Islet of Langerhans (tissue), 1 donor: Measurements from ENCODE around the gene ARHGAP18.
"Not testable (repeated sequence)": the region's sequence is repeated elsewhere in the genome, so short reads cannot be mapped to it uniquely, and the experiment has no call there.

Experiments
- FAIRE-seq: peaks from one replicate; lab custom pipeline; 2011; peaks lifted over from hg19 to GRCh38; lab: Jason Lieb, UNC

The ARHGAP18 gene

DNA sequence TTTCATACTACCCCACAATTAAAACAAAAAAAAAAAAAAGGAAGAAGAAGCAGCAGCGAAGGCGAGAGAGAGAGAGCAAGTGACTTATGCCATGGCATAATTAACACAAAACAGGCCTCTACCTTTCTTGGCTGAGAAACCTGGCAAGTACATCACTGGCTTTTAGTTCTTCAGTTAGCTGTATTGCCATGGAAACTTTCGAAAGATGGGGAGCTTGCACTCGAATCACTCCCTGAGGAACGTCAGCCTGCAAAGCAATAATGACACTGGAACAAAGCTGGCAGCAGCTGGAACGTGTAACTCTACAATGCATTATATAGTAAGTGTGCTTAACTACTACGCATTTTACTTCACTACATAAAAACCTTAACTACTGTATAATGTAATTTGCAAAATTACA is 126.1 kb downstream of the ARHGAP18 start:
- no peak for FAIRE-seq

- FAIRE-seq = no peak
Observed at GRCh38 chr6:129578315-129578714, 131.7 kb downstream of the ARHGAP18 start.

DNA sequence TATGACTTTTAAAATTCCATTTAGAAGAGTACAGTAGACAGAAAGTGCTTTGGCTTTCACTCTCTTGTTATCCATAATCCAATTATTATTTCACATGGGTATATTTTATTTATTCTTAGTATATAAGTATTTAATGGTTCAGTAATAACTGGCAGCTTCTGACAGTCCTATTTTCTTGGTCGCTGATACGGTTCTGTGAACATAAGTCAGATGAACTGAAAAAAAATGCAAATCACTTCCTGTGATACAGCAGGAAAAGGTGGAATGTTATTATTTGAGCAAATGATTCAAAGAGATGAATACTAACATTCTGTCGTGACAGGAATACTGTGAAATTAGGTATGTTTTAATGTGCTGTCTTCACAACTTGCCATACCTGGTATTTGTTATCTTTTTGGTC is 132.3 kb downstream of the ARHGAP18 start:
- no peak for FAIRE-seq

DNA sequence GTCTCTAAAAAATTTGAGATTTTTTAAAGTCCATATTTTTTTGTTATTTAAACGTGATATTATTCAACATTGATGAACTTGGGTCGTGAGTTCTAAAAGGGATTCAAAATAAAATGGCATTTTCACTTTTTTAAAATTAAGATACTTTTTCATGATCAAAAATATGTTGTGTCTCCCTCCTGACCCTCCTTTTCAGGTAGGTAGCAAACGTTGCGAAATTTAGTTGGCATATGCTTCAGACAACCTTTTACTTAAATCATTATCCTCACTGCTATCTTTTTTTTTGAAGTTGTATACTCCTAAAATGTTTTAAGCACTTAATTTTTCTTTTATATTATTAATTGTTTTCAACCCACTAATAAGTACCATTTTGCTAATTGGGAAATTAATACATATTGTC is 133.5 kb downstream of the ARHGAP18 start:
- FAIRE-seq = no peak

- peak; percentile 69 for FAIRE-seq
Observed at GRCh38 chr6:129575378-129576118, 134.4 kb downstream of the ARHGAP18 start.

DNA sequence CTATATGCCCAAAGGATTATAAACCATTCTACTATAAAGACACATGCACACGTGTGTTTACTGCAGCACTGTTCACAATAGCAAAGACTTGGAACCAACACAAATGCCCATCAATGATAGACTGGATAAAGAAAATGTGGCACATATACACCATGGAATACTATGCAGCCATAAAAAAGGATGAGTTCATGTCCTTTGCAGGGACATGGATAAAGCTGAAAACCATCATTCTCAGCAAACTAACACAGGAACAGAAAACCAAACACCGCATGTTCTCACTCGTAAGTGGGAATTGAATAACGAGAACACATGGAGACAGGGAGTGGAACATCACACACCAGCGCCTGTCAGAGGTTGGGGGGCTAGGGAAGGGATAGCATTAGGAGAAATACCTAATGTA is 135.4 kb downstream of the ARHGAP18 start:
- not testable (repeated sequence) for FAIRE-seq

DNA sequence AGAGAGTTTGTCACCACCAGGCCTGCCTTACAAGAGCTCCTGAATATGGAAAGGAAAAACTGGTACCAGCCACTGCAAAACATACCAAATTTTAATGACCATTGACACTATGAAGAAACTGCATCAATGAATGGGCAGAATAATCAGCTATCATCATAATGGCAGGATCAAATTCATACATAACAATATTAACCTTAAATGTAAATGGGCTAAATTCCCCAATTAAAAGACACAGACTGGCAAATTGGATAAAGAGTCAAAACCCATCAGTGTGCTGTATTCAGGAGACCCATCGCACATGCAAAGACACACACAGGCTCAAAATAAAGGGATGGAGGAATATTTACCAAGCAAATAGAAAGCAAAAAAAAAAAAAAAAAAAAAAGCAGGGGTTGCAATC is 139.0 kb downstream of the ARHGAP18 start:
- not testable (repeated sequence) for FAIRE-seq

- FAIRE-seq = no peak
Observed at GRCh38 chr6:129568015-129568414, 142.0 kb downstream of the ARHGAP18 start.

DNA sequence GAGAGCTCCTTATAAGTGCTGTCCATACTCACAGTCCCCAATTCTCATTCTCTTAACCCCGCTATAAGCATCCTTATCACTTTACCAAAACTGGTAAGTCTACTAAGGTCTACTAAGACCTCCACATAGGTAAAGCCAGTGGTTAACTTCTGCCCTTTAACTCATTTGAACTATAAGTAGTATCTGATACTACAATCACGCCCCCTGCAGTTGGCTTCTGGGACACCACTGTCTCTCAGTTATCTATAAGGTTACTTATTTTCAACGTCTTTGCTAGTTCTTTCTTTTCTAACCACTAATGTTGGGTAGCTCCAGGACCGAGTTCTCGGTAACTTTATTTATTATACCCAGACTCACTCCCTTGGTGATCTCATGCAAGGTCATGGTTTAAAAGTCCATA is 142.6 kb downstream of the ARHGAP18 start:
- no peak for FAIRE-seq

DNA sequence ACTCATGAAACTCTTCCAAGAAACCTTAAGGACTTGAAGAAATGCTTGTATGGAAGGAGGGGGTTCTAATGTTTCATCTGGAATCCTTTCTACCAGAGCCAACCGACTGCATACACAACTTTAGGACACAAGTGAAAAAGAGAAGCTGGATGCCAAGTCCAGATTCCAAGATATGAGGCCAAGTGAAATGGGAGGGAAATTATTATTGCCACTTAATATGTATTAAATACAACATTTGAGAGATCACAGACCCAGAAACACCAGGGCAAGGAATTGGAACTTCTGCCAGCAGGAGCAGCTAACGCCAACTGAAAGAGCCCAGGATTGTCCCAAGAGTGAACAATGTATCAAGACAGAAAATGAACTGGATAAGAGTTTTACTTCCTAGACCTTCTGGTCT is 144.2 kb downstream of the ARHGAP18 start:
- FAIRE-seq = no peak

GRCh38 chr6:129565366-129565765 is 144.6 kb downstream of the ARHGAP18 start:
- FAIRE-seq = no peak

DNA sequence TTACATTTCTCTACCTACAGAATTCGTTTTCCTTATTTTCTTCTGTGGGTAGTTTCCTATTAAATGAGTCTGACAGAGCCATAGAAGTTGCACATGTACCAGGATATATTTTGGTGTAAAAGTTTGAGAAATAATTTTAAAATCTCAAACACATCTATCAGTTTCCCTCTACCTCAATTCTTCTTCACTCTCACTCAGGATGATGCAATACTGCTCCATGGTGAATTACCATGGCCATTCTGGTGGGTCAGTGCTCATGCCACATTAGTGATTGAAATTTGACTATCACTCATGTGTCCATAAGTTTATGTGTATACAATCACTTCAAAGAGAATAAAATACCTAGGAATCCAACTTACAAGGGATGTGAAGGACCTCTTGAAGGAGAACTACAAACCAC is 151.7 kb downstream of the ARHGAP18 start:
- FAIRE-seq = no peak

GRCh38 chr6:129555206-129555832 is 154.7 kb downstream of the ARHGAP18 start:
- no peak for FAIRE-seq

DNA sequence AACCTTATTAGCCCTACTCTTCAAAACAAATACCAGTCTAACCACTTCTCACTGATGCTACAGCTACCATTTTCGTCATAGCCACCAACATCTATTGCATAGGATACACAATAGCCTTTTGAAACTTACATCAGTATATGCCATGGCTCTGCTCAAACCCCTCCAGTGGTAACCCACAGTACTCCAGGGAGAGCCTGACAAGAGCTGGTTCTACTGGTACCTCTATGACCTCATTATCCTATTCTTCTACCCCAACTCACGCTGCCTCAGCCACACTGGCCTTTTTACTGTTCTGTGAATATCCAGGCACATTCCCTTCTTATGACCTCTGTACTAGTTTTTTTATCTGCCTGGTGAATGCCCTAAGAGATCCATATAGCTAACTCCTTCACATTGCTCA is 157.6 kb downstream of the ARHGAP18 start:
- FAIRE-seq = no peak

DNA sequence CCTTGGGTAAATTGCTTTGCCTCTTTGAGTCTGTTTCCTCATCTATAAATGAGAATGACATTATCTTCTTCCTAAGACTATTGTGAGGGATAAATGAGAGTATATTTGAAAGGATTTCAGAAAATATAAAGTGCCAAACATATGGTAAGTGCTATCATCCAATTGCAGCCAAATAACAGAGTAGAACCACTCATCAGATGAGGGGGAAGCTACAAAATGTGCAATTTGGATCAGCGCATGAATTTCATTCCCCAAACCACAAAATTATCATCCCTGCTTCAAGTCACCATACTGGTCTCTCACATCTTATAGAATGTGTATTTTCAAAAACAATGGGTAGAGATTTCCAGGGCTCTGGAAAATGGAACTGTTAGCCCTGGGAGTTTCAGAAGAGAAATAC is 158.5 kb downstream of the ARHGAP18 start:
- FAIRE-seq = no peak

- no peak for FAIRE-seq
Observed at GRCh38 chr6:129546702-129547101, 163.3 kb downstream of the ARHGAP18 start.

GRCh38 chr6:129544892-129545612 is 164.9 kb downstream of the ARHGAP18 start:
- FAIRE-seq = no peak

- no peak for FAIRE-seq
Observed at GRCh38 chr6:129543981-129544380, 166.0 kb downstream of the ARHGAP18 start.

GRCh38 chr6:129542705-129543104 is 167.3 kb downstream of the ARHGAP18 start:
- FAIRE-seq = no peak

- FAIRE-seq = no peak
Observed at GRCh38 chr6:129539032-129539431, 170.9 kb downstream of the ARHGAP18 start.

DNA sequence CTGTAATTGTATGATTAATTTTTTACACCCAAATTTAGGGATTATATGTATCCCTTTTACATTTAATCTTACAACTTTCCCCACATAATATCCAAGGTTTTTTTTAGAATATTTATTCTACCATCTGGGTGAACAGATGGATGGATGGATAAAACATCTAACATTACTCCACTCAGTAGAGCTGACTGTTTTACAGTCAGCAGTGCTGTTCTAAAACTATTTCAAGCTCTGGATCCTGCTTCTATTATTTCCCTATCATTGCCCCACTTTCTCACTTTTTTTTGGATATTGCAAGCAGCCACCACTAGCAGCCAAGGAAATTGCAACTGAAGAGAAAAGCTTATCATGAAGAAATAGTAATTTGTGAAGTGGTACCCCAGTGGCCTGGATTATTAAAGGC is 173.7 kb downstream of the ARHGAP18 start:
- no peak for FAIRE-seq

- no peak for FAIRE-seq
Observed at GRCh38 chr6:129534926-129535325, 175.1 kb downstream of the ARHGAP18 start.
